ENCODE measurements around the gene WDR88.

WDR88 gene

GRCh38 chr19:33156334-33156733 lies 24.4 kb downstream of the WDR88 start:
- Histone ChIP-seq H3K9ac (ENCODE audit: low read length) (no peak overlapping the region), H3K27me3 (ENCODE audit: insufficient read depth, low read length) (no peaks in the 10 kb centered on the region), H4K20me1 (ENCODE audit: insufficient read depth, low read length) (no peaks in the 10 kb centered on the region), H3K9me2 (ENCODE audit: low read depth, low read length) (no peaks in the 10 kb centered on the region), H3K9me3 (ENCODE audit: low read length) (no peaks in the 10 kb centered on the region), H3K79me2 (ENCODE audit: insufficient read depth, low read length) (no peaks in the 10 kb centered on the region), H3K4me1 (ENCODE audit: insufficient read depth, low read length, severe bottlenecking) (no peaks in the 10 kb centered on the region), H2AFZ (ENCODE audit: low read length) (no peak overlapping the region), H3F3A (ENCODE audit: insufficient read depth, low read length) (no peaks in the 10 kb centered on the region), H3K27ac (ENCODE audit: low read depth, low read length, poor library complexity, severe bottlenecking) (no peak overlapping the region), H3K36me3 (ENCODE audit: insufficient read depth, low read length) (no peaks in the 10 kb centered on the region), H3K4me2 (ENCODE audit: low read length) (no peak overlapping the region), H3K4me3 (ENCODE audit: low read depth, low read length, poor library complexity, severe bottlenecking) (no peak overlapping the region)
- TF ChIP-seq EZH2 (IDR thresholded peaks at IDR 0.05; ENCODE audit: borderline replicate concordance, low read length) (no peak), CTCF (IDR thresholded peaks at IDR 0.05; ENCODE audit: low read length) (no peak)

- no peaks in the 10 kb centered on the region for H3K9me2 ChIP-seq (ENCODE audit: low read depth, low read length)
- no peaks in the 10 kb centered on the region for H3K4me1 ChIP-seq (ENCODE audit: insufficient read depth, low read length, severe bottlenecking)
- TF ChIP-seq EZH2 (IDR thresholded peaks at IDR 0.05; ENCODE audit: borderline replicate concordance, low read length): no peak
- no peak for TF ChIP-seq CTCF (IDR thresholded peaks at IDR 0.05; ENCODE audit: low read length)
- H3K4me2 ChIP-seq (ENCODE audit: low read length): no peak overlapping the region
- H3K79me2 ChIP-seq (ENCODE audit: insufficient read depth, low read length): no peaks in the 10 kb centered on the region
- no peaks in the 10 kb centered on the region for H3K36me3 ChIP-seq (ENCODE audit: insufficient read depth, low read length)
- no peak overlapping the region for H3K4me3 ChIP-seq (ENCODE audit: low read depth, low read length, poor library complexity, severe bottlenecking)
- no peak overlapping the region for H2AFZ ChIP-seq (ENCODE audit: low read length)
- H3K9ac ChIP-seq (ENCODE audit: low read length): no peak overlapping the region
- no peaks in the 10 kb centered on the region for H3K9me3 ChIP-seq (ENCODE audit: low read length)
- no peaks in the 10 kb centered on the region for H3K27me3 ChIP-seq (ENCODE audit: insufficient read depth, low read length)
- no peaks in the 10 kb centered on the region for H4K20me1 ChIP-seq (ENCODE audit: insufficient read depth, low read length)
- no peak overlapping the region for H3K27ac ChIP-seq (ENCODE audit: low read depth, low read length, poor library complexity, severe bottlenecking)
- H3F3A ChIP-seq (ENCODE audit: insufficient read depth, low read length): no peaks in the 10 kb centered on the region
Observed at GRCh38 chr19:33157906-33158305, 26.0 kb downstream of the WDR88 start.

DNA sequence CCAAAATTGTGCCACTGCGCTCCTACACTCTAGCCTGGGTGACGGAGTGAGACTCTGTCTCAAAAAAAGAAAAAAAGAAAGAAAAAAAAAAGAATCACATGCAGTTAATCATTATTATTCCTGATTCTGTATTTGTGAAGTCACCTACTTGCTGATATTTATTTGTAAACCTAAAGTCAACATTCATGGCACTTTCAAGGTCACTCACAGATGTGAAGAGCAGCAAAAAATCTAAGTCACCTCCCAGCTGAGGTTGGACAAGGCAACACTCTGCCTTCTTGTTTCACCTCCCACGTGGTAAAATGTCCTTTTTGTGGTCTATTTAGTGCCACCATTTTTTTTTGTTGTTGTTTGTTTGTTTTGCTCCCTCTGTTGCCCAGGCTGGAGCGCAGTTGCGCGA lies 26.5 kb downstream of the WDR88 start:
- Histone ChIP-seq H3K4me2 (ENCODE audit: low read length) (no peak overlapping the region), H3F3A (ENCODE audit: insufficient read depth, low read length) (no peaks in the 10 kb centered on the region), H3K4me3 (ENCODE audit: low read depth, low read length, poor library complexity, severe bottlenecking) (no peak overlapping the region), H3K9ac (ENCODE audit: low read length) (no peak overlapping the region), H3K27ac (ENCODE audit: low read depth, low read length, poor library complexity, severe bottlenecking) (no peak overlapping the region), H3K36me3 (ENCODE audit: insufficient read depth, low read length) (no peaks in the 10 kb centered on the region), H3K4me1 (ENCODE audit: insufficient read depth, low read length, severe bottlenecking) (no peaks in the 10 kb centered on the region), H3K27me3 (ENCODE audit: insufficient read depth, low read length) (no peaks in the 10 kb centered on the region), H3K9me3 (ENCODE audit: low read length) (no peaks in the 10 kb centered on the region), H3K79me2 (ENCODE audit: insufficient read depth, low read length) (no peaks in the 10 kb centered on the region), H3K9me2 (ENCODE audit: low read depth, low read length) (no peaks in the 10 kb centered on the region), H2AFZ (ENCODE audit: low read length) (no peak overlapping the region), H4K20me1 (ENCODE audit: insufficient read depth, low read length) (no peaks in the 10 kb centered on the region)
- TF ChIP-seq CTCF (IDR thresholded peaks at IDR 0.05; ENCODE audit: low read length) (no peak), EZH2 (IDR thresholded peaks at IDR 0.05; ENCODE audit: borderline replicate concordance, low read length) (no peak)
